BLaER1 (cell line): Measurements from ENCODE around the gene MAST4.

ENCODE experiments used
- H3K27ac ChIP-seq: shearing (Covaris generic); formaldehyde crosslinking; 2 replicates; pipeline ENCODE4 v1.8.1; 2022
- H3K27me3 ChIP-seq: shearing (Covaris generic); formaldehyde crosslinking; 2 replicates; pipeline ENCODE4 v1.8.1; 2022
- H3K36me3 ChIP-seq: shearing (Covaris generic); formaldehyde crosslinking; 2 replicates; pipeline ENCODE4 v1.8.1; 2022
- H3K4me1 ChIP-seq: shearing (Covaris generic); formaldehyde crosslinking; 2 replicates; pipeline ENCODE4 v1.8.1; 2022
- H3K4me2 ChIP-seq: shearing (Covaris generic); formaldehyde crosslinking; 2 replicates; pipeline ENCODE4 v1.8.1; 2022
- H3K4me3 ChIP-seq: shearing (Covaris generic); formaldehyde crosslinking; 2 replicates; pipeline ENCODE4 v1.8.1; 2022
- H3K9ac ChIP-seq: shearing (Covaris generic); formaldehyde crosslinking; 2 replicates; pipeline ENCODE4 v1.8.1; 2022
- H3K9me3 ChIP-seq: shearing (Covaris generic); formaldehyde crosslinking; 2 replicates; pipeline ENCODE4 v1.8.1; 2022
- H4K20me1 ChIP-seq: shearing (Covaris generic); formaldehyde crosslinking; 2 replicates; pipeline ENCODE4 v1.8.1; 2022
- Cebpa-rat ChIP-seq: shearing (Covaris generic); IDR thresholded peaks from 2 replicates; pipeline ENCODE4 v1.8.1; 2022

Gene MAST4

DNA sequence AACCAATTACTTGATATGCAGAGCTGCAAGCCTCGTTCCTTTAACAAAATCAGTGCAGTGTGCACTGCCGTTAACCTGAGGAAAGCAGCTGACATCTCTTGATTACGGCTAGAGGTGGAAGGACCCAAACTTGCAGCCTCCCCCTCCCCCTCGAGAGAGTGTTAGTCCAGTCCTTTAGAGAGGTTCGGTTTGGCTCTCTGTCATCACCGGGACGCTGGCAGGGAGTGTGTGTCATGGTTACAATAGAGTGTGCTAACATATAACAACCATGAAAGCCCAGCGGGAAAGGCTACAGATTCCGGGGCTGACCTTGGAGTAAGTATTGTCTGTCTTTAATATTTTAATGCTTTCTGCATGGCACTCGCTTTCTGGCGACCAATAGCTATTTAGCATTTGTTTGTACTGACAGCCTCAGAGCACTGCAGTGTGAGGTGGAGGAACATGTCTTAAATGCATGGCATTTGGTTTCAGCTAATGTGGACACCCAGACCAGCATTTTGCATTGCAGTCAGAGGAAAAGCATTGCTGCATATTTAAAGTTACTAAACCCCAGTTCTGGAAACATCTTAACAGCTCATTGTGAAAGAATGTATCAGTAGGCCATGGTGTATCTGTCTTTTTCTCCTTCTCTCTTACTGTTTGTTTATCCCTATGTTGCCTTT lies 362.9 kb downstream of the MAST4 start:
- Histone ChIP-seq H3K27me3 (no peaks in the 10 kb centered on the region), H3K9ac (no peak overlapping the region), H4K20me1 (no peaks in the 10 kb centered on the region), H3K36me3 (no peaks in the 10 kb centered on the region), H3K4me2 (no peak overlapping the region), H3K4me1 (no peaks in the 10 kb centered on the region), H3K27ac (no peak overlapping the region), H3K4me3 (no peak overlapping the region), H3K9me3 (no peaks in the 10 kb centered on the region)
- TF ChIP-seq Cebpa-rat = no peak

DNA sequence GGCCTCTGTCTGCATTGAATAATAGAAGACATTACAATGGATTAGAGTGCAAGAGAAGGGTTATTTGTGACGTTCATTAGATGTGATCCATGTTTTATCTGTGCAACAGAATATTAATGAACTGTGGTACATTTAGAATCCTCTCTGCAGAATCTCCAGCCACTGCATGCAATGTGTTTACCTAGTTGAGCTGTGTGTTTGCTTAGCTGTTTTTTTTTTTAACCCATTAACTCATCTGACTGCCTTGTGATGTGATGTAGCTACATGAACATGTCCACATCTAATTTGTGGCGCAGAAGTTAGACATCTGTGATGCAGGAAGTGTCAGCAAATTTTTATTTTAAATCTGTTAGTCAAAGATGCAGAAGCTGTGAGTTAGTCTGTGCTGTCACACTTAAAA lies 363.5 kb downstream of the MAST4 start:
- Histone ChIP-seq H3K36me3 (no peaks in the 10 kb centered on the region), H3K4me1 (no peaks in the 10 kb centered on the region), H4K20me1 (no peaks in the 10 kb centered on the region), H3K9ac (no peak overlapping the region), H3K9me3 (no peaks in the 10 kb centered on the region), H3K4me2 (no peak overlapping the region), H3K4me3 (no peak overlapping the region), H3K27ac (no peak overlapping the region), H3K27me3 (no peaks in the 10 kb centered on the region)
- no peak for TF ChIP-seq Cebpa-rat

DNA sequence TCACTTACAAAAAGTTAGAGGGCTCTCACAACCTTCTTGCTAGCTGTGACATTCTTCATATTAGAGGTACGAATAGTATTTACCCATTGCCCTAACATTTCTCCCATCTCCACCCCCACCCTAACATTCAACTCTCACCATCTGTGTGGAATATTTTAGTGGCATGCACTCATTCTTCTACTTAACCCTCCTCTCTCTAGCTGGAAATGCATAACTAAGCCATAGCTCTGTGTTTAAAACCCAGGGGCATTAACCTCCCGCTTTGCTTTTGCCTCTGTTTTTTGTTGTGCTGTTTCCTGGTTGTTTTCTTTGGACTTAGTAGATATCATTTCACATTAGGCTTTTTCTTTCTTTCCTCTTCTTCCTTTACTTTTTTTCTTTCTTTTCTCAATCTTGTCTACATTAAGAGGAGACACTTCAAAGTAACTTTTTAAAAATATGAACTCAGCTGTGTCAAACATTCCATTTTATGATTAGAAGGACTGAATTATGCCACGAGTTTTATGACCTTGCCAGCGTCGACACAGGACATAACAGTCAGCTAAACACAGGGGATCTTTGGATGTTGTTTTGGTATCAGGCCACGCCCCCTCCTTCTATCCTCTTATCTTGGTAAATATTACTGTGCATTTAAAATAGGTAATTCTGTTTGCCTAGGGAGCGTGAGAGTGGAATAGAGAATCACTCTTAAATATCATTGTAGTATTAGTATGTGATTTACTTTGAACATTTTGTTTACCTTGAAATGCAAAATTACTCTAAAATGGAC lies 364.4 kb downstream of the MAST4 start:
- TF ChIP-seq Cebpa-rat = no peak

DNA sequence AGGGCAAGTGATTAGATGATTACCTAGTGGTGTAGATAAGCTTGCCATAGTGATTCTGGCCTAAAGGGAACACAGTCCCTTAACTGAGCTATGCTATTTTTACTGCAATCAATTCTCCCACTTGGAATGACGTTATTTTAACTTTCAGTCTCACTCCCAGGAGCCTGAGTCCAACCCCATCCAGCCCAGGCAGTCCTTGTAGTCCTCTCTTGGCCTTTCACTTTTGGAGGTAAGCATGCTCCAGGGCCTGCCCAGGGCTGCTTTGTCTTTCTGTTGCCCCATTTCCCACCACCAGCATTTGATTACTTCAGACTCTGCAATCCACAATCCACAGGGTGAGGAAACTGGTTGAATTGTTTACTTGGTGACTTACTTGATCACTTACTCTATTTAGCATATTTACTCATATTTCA lies 367.4 kb downstream of the MAST4 start:
- Histone ChIP-seq H3K4me2 (no peak overlapping the region), H3K4me1 (no peaks in the 10 kb centered on the region), H3K27ac (no peak overlapping the region), H3K36me3 (no peaks in the 10 kb centered on the region), H3K4me3 (no peak overlapping the region), H3K27me3 (no peaks in the 10 kb centered on the region), H4K20me1 (no peaks in the 10 kb centered on the region), H3K9ac (no peak overlapping the region), H3K9me3 (no peaks in the 10 kb centered on the region)
- no peak for TF ChIP-seq Cebpa-rat

More for the DNA sequence above, 364.4 kb downstream of the MAST4 start:
- no peak overlapping the region for H3K4me2 ChIP-seq
- H3K4me3 ChIP-seq = no peak overlapping the region
- no peaks in the 10 kb centered on the region for H3K27me3 ChIP-seq
- no peak overlapping the region for H3K27ac ChIP-seq
- no peaks in the 10 kb centered on the region for H3K36me3 ChIP-seq
- no peaks in the 10 kb centered on the region for H4K20me1 ChIP-seq
- no peaks in the 10 kb centered on the region for H3K9me3 ChIP-seq
- no peaks in the 10 kb centered on the region for H3K4me1 ChIP-seq
- H3K9ac ChIP-seq = no peak overlapping the region

DNA sequence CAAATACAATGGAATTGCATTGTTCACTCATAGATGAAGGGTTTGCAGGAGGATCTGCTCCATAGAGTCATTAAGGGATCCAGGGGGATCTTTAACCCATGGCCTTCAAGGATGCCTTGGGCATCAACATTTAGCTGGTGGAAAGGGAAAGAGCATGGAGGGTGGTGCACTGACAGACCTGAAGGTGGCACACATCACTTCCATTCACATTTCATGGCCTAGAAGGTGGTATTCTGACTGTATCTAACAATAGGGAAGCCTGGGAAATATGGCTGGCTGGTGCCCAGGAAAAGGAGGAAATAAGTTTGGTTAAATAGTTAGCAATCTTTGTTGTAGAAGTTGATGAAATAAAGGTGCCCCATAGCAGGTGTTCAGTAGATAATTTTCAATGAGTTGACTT lies 370.2 kb downstream of the MAST4 start:
- Histone ChIP-seq H3K4me2 (no peak overlapping the region), H3K27ac (no peak overlapping the region), H3K4me1 (no peaks in the 10 kb centered on the region), H3K4me3 (no peak overlapping the region), H3K27me3 (no peaks in the 10 kb centered on the region), H3K36me3 (no peaks in the 10 kb centered on the region), H3K9ac (no peak overlapping the region), H3K9me3 (no peaks in the 10 kb centered on the region), H4K20me1 (no peaks in the 10 kb centered on the region)
- TF ChIP-seq Cebpa-rat = no peak

DNA sequence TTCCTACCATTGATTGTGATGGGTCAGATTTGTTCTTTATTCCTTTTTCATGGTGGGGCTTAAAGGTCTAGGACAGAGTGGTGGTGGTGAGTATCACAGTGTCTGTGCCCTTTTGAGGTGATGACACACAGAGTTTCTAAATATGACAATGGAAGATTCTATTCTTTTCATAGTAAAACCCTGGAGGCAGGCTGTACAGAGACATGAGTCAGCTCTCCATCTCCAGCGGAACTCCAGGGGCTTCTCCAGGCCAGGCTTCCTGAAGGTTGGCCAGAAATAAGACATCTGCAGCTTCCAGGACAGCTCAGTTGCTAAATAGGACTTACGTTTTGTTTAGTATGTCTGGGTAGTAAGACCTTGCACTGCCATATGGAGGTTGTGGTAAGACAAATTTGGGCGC lies 370.9 kb downstream of the MAST4 start:
- no peaks in the 10 kb centered on the region for H3K9me3 ChIP-seq
- no peak overlapping the region for H3K4me3 ChIP-seq
- H3K36me3 ChIP-seq = no peaks in the 10 kb centered on the region
- H3K27ac ChIP-seq = no peak overlapping the region
- H3K4me2 ChIP-seq = no peak overlapping the region
- H3K4me1 ChIP-seq = no peaks in the 10 kb centered on the region
- TF ChIP-seq Cebpa-rat = no peak
- no peaks in the 10 kb centered on the region for H4K20me1 ChIP-seq
- H3K27me3 ChIP-seq = no peaks in the 10 kb centered on the region
- H3K9ac ChIP-seq = no peak overlapping the region

DNA sequence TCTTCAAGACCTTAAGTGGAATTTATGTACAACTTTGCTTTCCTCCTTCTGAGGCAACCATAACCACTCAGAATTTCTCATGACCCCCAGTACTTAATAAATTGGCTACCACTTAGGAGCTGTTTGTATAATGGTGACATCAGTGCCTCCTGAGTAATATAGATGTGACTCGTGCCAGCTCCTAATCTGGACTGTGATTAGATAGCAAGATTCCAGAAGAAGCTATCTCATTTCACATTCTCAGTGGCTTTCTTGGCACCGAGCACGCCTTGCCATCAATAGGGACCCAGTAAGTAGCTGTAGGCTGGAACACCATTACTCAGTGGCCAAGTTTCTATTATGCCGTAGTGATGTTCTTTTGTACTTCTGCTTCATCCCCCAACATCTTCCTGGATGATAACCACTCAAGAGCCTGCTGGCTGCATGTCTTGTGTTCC lies 371.7 kb downstream of the MAST4 start:
- H3K27me3 ChIP-seq = no peaks in the 10 kb centered on the region
- no peaks in the 10 kb centered on the region for H3K4me1 ChIP-seq
- no peaks in the 10 kb centered on the region for H3K36me3 ChIP-seq
- no peaks in the 10 kb centered on the region for H3K9me3 ChIP-seq
- H3K27ac ChIP-seq = no peak overlapping the region
- TF ChIP-seq Cebpa-rat = no peak
- no peaks in the 10 kb centered on the region for H4K20me1 ChIP-seq
- no peak overlapping the region for H3K4me3 ChIP-seq
- no peak overlapping the region for H3K9ac ChIP-seq
- H3K4me2 ChIP-seq = no peak overlapping the region

DNA sequence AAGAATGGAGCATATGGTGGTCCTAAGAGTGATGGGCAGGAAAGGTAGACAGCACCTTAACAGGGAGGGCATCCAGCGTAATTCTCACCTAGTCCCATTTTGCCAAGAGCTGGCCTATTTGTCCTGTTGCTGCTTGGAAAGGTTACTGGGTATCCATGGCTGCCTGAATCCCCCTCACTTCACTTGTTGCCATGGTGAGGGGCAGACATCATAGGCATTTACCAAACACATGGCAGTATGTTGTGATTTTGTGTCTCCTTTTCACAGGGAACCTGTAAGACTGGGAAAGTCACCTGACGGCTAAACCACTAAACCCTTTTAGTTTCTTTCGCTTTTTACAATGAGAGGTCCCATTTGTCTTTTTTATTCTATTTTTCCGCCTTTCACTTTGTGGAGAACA lies 373.3 kb downstream of the MAST4 start:
- no peak overlapping the region for H3K9ac ChIP-seq
- no peak overlapping the region for H3K27ac ChIP-seq
- no peaks in the 10 kb centered on the region for H3K36me3 ChIP-seq
- H3K9me3 ChIP-seq = no peaks in the 10 kb centered on the region
- no peaks in the 10 kb centered on the region for H3K4me1 ChIP-seq
- no peak overlapping the region for H3K4me2 ChIP-seq
- H3K4me3 ChIP-seq = no peak overlapping the region
- no peaks in the 10 kb centered on the region for H4K20me1 ChIP-seq
- H3K27me3 ChIP-seq = no peaks in the 10 kb centered on the region
- TF ChIP-seq Cebpa-rat = no peak

DNA sequence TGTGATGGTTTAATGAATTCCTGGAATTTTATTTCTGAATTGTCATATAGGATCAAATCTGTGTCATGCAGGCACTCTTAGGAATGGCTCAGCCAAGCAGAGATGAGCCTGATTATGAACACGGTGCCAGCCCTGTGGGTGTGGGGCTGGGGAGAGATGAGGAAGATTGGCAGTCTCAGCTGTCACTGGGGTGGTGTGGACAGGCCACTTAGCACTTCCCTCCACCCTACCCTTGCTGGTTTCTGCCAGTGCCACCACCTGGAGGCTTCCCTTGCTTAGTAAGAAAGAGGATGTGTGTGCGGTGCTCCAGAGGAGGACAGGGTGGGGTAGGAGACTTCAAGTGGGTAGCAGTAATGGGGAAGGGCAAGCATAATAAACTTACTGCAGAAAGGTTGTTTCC lies 373.8 kb downstream of the MAST4 start:
- H3K36me3 ChIP-seq = no peaks in the 10 kb centered on the region
- no peak overlapping the region for H3K4me2 ChIP-seq
- no peaks in the 10 kb centered on the region for H4K20me1 ChIP-seq
- H3K9ac ChIP-seq = no peak overlapping the region
- H3K9me3 ChIP-seq = no peaks in the 10 kb centered on the region
- TF ChIP-seq Cebpa-rat = no peak
- no peak overlapping the region for H3K4me3 ChIP-seq
- no peak overlapping the region for H3K27ac ChIP-seq
- no peaks in the 10 kb centered on the region for H3K4me1 ChIP-seq
- H3K27me3 ChIP-seq = no peaks in the 10 kb centered on the region

DNA sequence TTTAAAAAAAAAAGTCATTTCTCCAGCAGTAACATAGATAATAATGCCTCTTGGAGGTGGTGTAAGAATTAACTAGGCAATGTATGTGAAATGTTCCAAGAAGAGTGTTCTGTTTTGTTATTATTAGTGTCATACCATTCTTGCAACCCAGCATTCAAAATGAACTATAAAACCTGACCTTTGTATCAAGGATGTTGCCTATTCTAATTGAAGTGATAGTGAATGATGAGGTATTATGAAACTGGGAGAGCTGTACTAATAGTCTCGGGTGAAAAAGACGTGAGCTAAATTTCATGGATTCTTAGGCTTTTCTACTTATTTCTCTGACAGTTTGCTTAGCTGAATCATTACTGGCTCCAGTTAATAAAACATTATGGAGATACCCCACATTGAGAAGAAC lies 375.8 kb downstream of the MAST4 start:
- Histone ChIP-seq H3K4me2 (no peak overlapping the region), H3K36me3 (no peaks in the 10 kb centered on the region), H3K4me1 (no peaks in the 10 kb centered on the region), H3K9me3 (no peaks in the 10 kb centered on the region), H4K20me1 (no peaks in the 10 kb centered on the region), H3K27me3 (no peaks in the 10 kb centered on the region), H3K4me3 (no peak overlapping the region), H3K9ac (no peak overlapping the region), H3K27ac (no peak overlapping the region)
- TF ChIP-seq Cebpa-rat = no peak
